GM10248 (cell line): Measurements from ENCODE around the gene ARFGAP3.
A peak's percentile ranks its signal among the peaks of the same experiment; 100 is the strongest.

Experiments
- CTCF ChIA-PET: fragments of 300-600 bp; sonication (Branson Sonifier 250); formaldehyde crosslinking; extraction: SDS; loops from one replicate; lab custom pipeline; 2021; ENCODE audit warnings: antibody characterized with exemption; lab: Yijun Ruan, JAX
- POLR2A ChIA-PET: fragments of 350-650 bp; sonication (Branson Sonifier 250); formaldehyde crosslinking; extraction: SDS; loops from one replicate; lab custom pipeline; 2020; ENCODE audit warnings: antibody characterized with exemption; lab: Yijun Ruan, JAX
- DNase-seq: peaks from one replicate; pipeline ENCODE4 v3.0.0; 2012; ENCODE audit errors: extremely low spot score
- CTCF ChIP-seq: IDR thresholded peaks from 2 replicates; pipeline ENCODE4 v1.5.1; 2012; ENCODE audit warnings: mild to moderate bottlenecking, low read depth; ENCODE audit errors: extremely low read depth, missing control alignments, control extremely low read depth

ARFGAP3 gene

DNA sequence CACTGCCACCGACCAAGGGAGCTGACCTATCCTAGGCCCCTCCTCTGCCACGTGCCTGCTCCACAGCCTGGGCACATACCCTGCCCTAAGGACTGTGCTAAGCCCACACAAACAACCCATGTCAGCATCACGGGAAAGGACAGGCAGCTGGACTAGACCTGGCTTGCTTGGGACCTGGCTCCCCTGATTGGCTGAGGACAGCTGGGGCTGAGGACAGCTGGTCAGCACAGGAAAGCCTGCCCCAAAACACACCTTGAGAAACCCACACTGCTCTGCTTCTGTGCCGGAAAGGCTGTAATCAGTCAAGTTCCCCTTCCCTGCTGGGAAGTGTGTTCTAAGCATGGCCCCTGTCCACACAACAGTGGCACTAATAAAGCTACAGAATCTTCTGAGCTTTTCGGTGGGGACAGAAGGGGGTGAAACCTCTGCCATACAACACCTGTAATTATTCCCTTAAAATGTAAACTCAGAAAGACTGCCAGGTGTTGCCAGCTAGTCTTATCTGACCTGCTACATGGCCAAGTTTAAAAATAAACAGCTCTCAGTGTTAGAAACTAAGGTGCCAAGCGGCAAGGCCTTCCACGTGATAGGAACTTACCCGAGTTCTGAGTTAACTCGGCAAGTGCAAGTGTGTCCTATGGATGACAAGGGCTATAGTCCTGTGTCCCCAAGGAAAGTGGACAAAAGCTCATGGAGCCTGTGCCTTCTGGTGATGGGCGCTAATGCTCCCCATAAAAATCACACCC, 35.7 kb upstream of the ARFGAP3 start:
- ChIA-PET POLR2A (interaction anchor here (0.6 to 1.4 kb wide), 3 partner anchors 9 to 274 kb away, joined by 3 to 6 read pairs (median 5); partner anchors contain the start of gene PACSIN2), CTCF (interaction anchor here (0.8 to 9.8 kb wide), 8 partner anchors 9 to 59 kb away, joined by 3 to 84 read pairs (median 4); no protein-coding TSS in a partner anchor)
- peak; percentile 45 for DNase-seq
- no peak for TF ChIP-seq CTCF

- POLR2A ChIA-PET = interaction anchor here (0.6 to 1.4 kb wide), 3 partner anchors 9 to 273 kb away, joined by 3 to 6 read pairs (median 5); partner anchors contain the start of gene PACSIN2
- DNase-seq = no peak
- no peak for TF ChIP-seq CTCF
- CTCF ChIA-PET = interaction anchor here (1.1 to 9.8 kb wide), 6 partner anchors 8 to 58 kb away, joined by 3 to 84 read pairs (median 4); no protein-coding TSS in a partner anchor
Observed at GRCh38 chr22:42892156-42892555, 35.1 kb upstream of the ARFGAP3 start.

DNA sequence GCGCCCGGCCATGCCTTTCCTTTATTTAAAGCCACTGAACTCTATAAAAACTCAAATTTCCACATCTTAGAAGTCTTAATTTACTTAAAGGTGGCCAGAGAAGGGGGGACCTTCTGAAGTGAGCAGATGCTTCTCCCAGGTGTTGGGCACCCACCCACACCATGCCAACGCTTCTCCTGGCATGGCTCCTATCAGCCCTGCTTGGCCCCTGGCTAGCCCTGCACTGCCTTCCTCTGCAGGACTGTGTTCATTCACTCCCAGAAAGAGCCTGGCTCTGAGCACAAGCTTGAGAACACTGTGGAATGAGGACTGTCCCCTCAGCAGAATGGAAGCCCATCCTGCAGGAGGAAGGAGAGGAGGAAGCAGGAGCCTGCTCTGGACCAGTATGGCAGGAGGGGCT, 34.6 kb upstream of the ARFGAP3 start:
- TF ChIP-seq CTCF = no peak
- CTCF ChIA-PET = interaction anchor here (1.2 to 9.8 kb wide), 4 partner anchors 8 to 58 kb away, joined by 3 to 84 read pairs (median 26); no protein-coding TSS in a partner anchor
- POLR2A ChIA-PET = no interaction called here
- no peak for DNase-seq

- no peak for TF ChIP-seq CTCF
- POLR2A ChIA-PET = interaction anchor here (1.0 kb wide), 1 partner anchor 124 kb away, joined by 3 read pairs; the partner anchor contains the start of gene PACSIN2
- CTCF ChIA-PET = interaction anchor here (1.4 to 9.8 kb wide), 3 partner anchors 15 to 31 kb away, joined by 4 to 84 read pairs (median 46); no protein-coding TSS in a partner anchor
Observed at GRCh38 chr22:42891008-42891407, 33.9 kb upstream of the ARFGAP3 start.

DNA sequence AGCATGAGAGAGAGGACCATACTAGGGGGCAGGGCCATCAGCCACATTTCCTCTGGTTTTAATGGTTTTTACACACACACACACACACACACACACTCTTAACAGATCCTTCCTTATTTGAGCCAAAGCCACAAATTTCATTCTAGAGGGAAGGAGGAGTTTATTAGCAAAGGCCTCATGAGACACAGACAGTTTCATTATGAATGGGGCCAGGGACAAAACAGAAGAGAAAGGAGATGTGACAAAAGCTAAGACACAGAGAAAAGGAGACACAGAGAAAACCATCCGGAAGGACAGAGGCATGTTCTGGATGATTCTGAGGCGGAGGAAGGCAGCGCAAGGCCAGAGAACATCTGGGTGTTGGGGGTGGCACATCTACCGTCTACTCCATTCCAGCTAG, 32.2 kb upstream of the ARFGAP3 start:
- POLR2A ChIA-PET = interaction anchor here (0.6 to 1.0 kb wide), 3 partner anchors 58 to 994 kb away, joined by 3 to 4 read pairs (median 4); no protein-coding TSS in a partner anchor
- DNase-seq = peak; percentile 86
- CTCF ChIA-PET = interaction anchor here (1.1 to 9.8 kb wide), 5 partner anchors 16 to 144 kb away, joined by 3 to 84 read pairs (median 8); no protein-coding TSS in a partner anchor

More at GRCh38 chr22:42891008-42891407, 33.9 kb upstream of the ARFGAP3 start:
- DNase-seq = no peak

More for the DNA sequence above, 32.2 kb upstream of the ARFGAP3 start:
- no peak for TF ChIP-seq CTCF
